GM18909 (cell line): ENCODE data around the gene CUX1.
A peak's percentile ranks its signal among the peaks of the same experiment; 100 is the strongest.

Experiments
- ATAC-seq: cut with Tn5 transposase; IDR thresholded peaks from one replicate; pipeline ENCODE4 v1.9.1; 2021; ENCODE audit warnings: mild to moderate bottlenecking; ENCODE audit not compliant: unreplicated experiment, poor library complexity

Gene CUX1

GRCh38 chr7:102271158-102271798, 453.9 kb downstream of the CUX1 start:
- no peak for ATAC-seq

- ATAC-seq: no peak
These were observed 454.9 kb downstream of the CUX1 start for GRCh38 chr7:102272075-102272916.

- ATAC-seq: no peak
These were observed 455.7 kb downstream of the CUX1 start for GRCh38 chr7:102272917-102273748.

- no peak for ATAC-seq
These were observed 456.6 kb downstream of the CUX1 start for GRCh38 chr7:102273749-102274712.

GRCh38 chr7:102275123-102275703, 457.8 kb downstream of the CUX1 start:
- no peak for ATAC-seq

- no peak for ATAC-seq
These were observed 460.5 kb downstream of the CUX1 start for GRCh38 chr7:102277901-102278300.

GRCh38 chr7:102279537-102280400, 462.3 kb downstream of the CUX1 start:
- peak; percentile 71 for ATAC-seq

GRCh38 chr7:102280521-102280920, 463.1 kb downstream of the CUX1 start:
- no peak for ATAC-seq

- ATAC-seq: no peak
These were observed 464.4 kb downstream of the CUX1 start for GRCh38 chr7:102281785-102282184.

- no peak for ATAC-seq
These were observed 465.3 kb downstream of the CUX1 start for GRCh38 chr7:102282465-102283362.

GRCh38 chr7:102283477-102284189, 466.2 kb downstream of the CUX1 start:
- no peak for ATAC-seq

GRCh38 chr7:102284399-102284798, 467.0 kb downstream of the CUX1 start:
- ATAC-seq: no peak

GRCh38 chr7:102284891-102285539, 467.6 kb downstream of the CUX1 start:
- ATAC-seq: no peak

- ATAC-seq: no peak
These were observed 468.3 kb downstream of the CUX1 start for GRCh38 chr7:102285540-102286236.

- no peak for ATAC-seq
These were observed 469.0 kb downstream of the CUX1 start, which contains the start of gene SH2B2 for GRCh38 chr7:102286237-102287110. SH2B2 (plus strand) TSS chr7:102286868; CDS start chr7:102300551, 13,683 bp downstream.
